HUDEP-2 (cell line): ENCODE measurements around the gene VIT.

Source experiments
- DNase-seq, 76 experiments: peaks; one replicate each; lab custom pipeline; 2025; ENCODE audit not compliant: unreplicated experiment in 76 of 76; lab: John Stamatoyannopoulos, UW

The VIT gene

GRCh38 chr2:36707050-36707449 is 10.5 kb downstream of the VIT start:
- peak in 1 of 76 experiments; percentile 7 for DNase-seq

GRCh38 chr2:36708041-36708741 is 11.7 kb downstream of the VIT start:
- DNase-seq: no peak

GRCh38 chr2:36710858-36711515 is 14.5 kb downstream of the VIT start:
- DNase-seq: no peak

- no peak for DNase-seq
Measured at GRCh38 chr2:36711741-36712314, 15.3 kb downstream of the VIT start.

- DNase-seq: no peak
Measured at GRCh38 chr2:36713310-36713709, 16.8 kb downstream of the VIT start.

GRCh38 chr2:36716111-36716510 is 19.6 kb downstream of the VIT start:
- DNase-seq: no peak

- DNase-seq: no peak
Measured at GRCh38 chr2:36717603-36718266, 21.2 kb downstream of the VIT start.

GRCh38 chr2:36727550-36727949 is 31.0 kb downstream of the VIT start:
- DNase-seq: no peak

- no peak for DNase-seq
Measured at GRCh38 chr2:36729067-36729466, 32.6 kb downstream of the VIT start.

- no peak for DNase-seq
Measured at GRCh38 chr2:36731941-36732672, 35.6 kb downstream of the VIT start.

- no peak for DNase-seq
Measured at GRCh38 chr2:36732673-36733036, 36.1 kb downstream of the VIT start.

- no peak for DNase-seq
Measured at GRCh38 chr2:36733215-36733614, 36.7 kb downstream of the VIT start.

- no peak for DNase-seq
Measured at GRCh38 chr2:36734304-36734703, 37.8 kb downstream of the VIT start.

- no peak for DNase-seq
Measured at GRCh38 chr2:36737131-36737750, 40.7 kb downstream of the VIT start.

- no peak for DNase-seq
Measured at GRCh38 chr2:36740061-36740460, 43.6 kb downstream of the VIT start.

GRCh38 chr2:36741188-36741837 is 44.8 kb downstream of the VIT start:
- no peak for DNase-seq

GRCh38 chr2:36743954-36744353 is 47.4 kb downstream of the VIT start:
- DNase-seq: no peak

- DNase-seq: no peak
Measured at GRCh38 chr2:36748166-36748565, 51.7 kb downstream of the VIT start.

- DNase-seq: no peak
Measured at GRCh38 chr2:36750101-36750500, 53.6 kb downstream of the VIT start.

- no peak for DNase-seq
Measured at GRCh38 chr2:36753706-36754221, 57.3 kb downstream of the VIT start.
